Measurements from ENCODE around the gene GAGE12H. TPM values are rescaled to one million over a fixed set of nuclear protein-coding genes. Genes with fewer than 3 reads are reported as not detected.
"Not testable (repeated sequence)": the region's sequence is repeated elsewhere in the genome, so short reads cannot be mapped to it uniquely, and the experiment has no call there.

The GAGE12H gene
- polyA plus RNA-seq, 1 donor (not counting 4 experiments of a cell fraction or from before 2014, with no cell fraction given): not detected

- dilution Hi-C loops (cut with MboI; ENCODE audit: extremely low pct_ligation_motif_present, low sequenced_read_pairs); FAIRE-seq; H3K4me3 ChIP-seq (ENCODE audit: control insufficient read depth in 2 of 3, extremely low read depth in 1 of 3, insufficient read depth in 2 of 3, low read depth in 1 of 3, low read length in 3 of 3); H2AFZ ChIP-seq (ENCODE audit: control insufficient read depth, low read length); H3K79me2 ChIP-seq (ENCODE audit: control insufficient read depth, insufficient read depth, low read length); H3K36me3 ChIP-seq (ENCODE audit: control insufficient read depth in 2 of 2, extremely low read depth in 1 of 2, insufficient read depth in 2 of 2, low read length in 2 of 2); H3K9me1 ChIP-seq (ENCODE audit: control insufficient read depth, extremely low read depth, insufficient read depth, low read length); H3K27ac ChIP-seq (ENCODE audit: control insufficient read depth, insufficient read depth, low read length); H3K9me3 ChIP-seq (ENCODE audit: control insufficient read depth, low read depth, low read length); H3K9ac ChIP-seq (ENCODE audit: control insufficient read depth, extremely low read depth, insufficient read depth, low read length); H3K27me3 ChIP-seq (ENCODE audit: control insufficient read depth, extremely low read depth, insufficient read depth, low read length); DNase-seq (ENCODE audit: low read depth, low spot score); H3K4me1 ChIP-seq (ENCODE audit: control insufficient read depth, extremely low read depth, insufficient read depth, low read length); H3K4me2 ChIP-seq (ENCODE audit: control insufficient read depth, extremely low read depth, insufficient read depth, low read depth, low read length); H4K20me1 ChIP-seq (ENCODE audit: control insufficient read depth, extremely low read depth, insufficient read depth, low read length): not testable (repeated sequence)
These were observed 11.0 kb upstream of the GAGE12H start for GRCh38 chrX:49568728-49569127.

- H3K4me1 ChIP-seq (ENCODE audit: control insufficient read depth, extremely low read depth, insufficient read depth, low read length); H2AFZ ChIP-seq (ENCODE audit: control insufficient read depth, low read length); DNase-seq (ENCODE audit: low read depth, low spot score); H3K36me3 ChIP-seq (ENCODE audit: control insufficient read depth in 2 of 2, extremely low read depth in 1 of 2, insufficient read depth in 2 of 2, low read length in 2 of 2); H3K9me3 ChIP-seq (ENCODE audit: control insufficient read depth, low read depth, low read length); H3K79me2 ChIP-seq (ENCODE audit: control insufficient read depth, insufficient read depth, low read length); H4K20me1 ChIP-seq (ENCODE audit: control insufficient read depth, extremely low read depth, insufficient read depth, low read length); dilution Hi-C loops (cut with MboI; ENCODE audit: extremely low pct_ligation_motif_present, low sequenced_read_pairs); H3K27me3 ChIP-seq (ENCODE audit: control insufficient read depth, extremely low read depth, insufficient read depth, low read length); H3K9ac ChIP-seq (ENCODE audit: control insufficient read depth, extremely low read depth, insufficient read depth, low read length); H3K9me1 ChIP-seq (ENCODE audit: control insufficient read depth, extremely low read depth, insufficient read depth, low read length); H3K4me3 ChIP-seq (ENCODE audit: control insufficient read depth in 2 of 3, extremely low read depth in 1 of 3, insufficient read depth in 2 of 3, low read depth in 1 of 3, low read length in 3 of 3); H3K27ac ChIP-seq (ENCODE audit: control insufficient read depth, insufficient read depth, low read length); FAIRE-seq; H3K4me2 ChIP-seq (ENCODE audit: control insufficient read depth, extremely low read depth, insufficient read depth, low read depth, low read length): not testable (repeated sequence)
These were observed 10.6 kb upstream of the GAGE12H start for GRCh38 chrX:49569152-49569551.

GRCh38 chrX:49570100-49570499, 9.6 kb upstream of the GAGE12H start, which contains the start of gene GAGE12G:
GAGE12G (plus strand) TSS chrX:49570400; CDS start chrX:49571555, 1,155 bp downstream.
- H4K20me1 ChIP-seq (ENCODE audit: control insufficient read depth, extremely low read depth, insufficient read depth, low read length); dilution Hi-C loops (cut with MboI; ENCODE audit: extremely low pct_ligation_motif_present, low sequenced_read_pairs); H3K27me3 ChIP-seq (ENCODE audit: control insufficient read depth, extremely low read depth, insufficient read depth, low read length); H3K27ac ChIP-seq (ENCODE audit: control insufficient read depth, insufficient read depth, low read length); H3K4me1 ChIP-seq (ENCODE audit: control insufficient read depth, extremely low read depth, insufficient read depth, low read length); H2AFZ ChIP-seq (ENCODE audit: control insufficient read depth, low read length); H3K4me2 ChIP-seq (ENCODE audit: control insufficient read depth, extremely low read depth, insufficient read depth, low read depth, low read length); DNase-seq (ENCODE audit: low read depth, low spot score); H3K9me3 ChIP-seq (ENCODE audit: control insufficient read depth, low read depth, low read length); H3K36me3 ChIP-seq (ENCODE audit: control insufficient read depth in 2 of 2, extremely low read depth in 1 of 2, insufficient read depth in 2 of 2, low read length in 2 of 2); H3K9me1 ChIP-seq (ENCODE audit: control insufficient read depth, extremely low read depth, insufficient read depth, low read length); H3K4me3 ChIP-seq (ENCODE audit: control insufficient read depth in 2 of 3, extremely low read depth in 1 of 3, insufficient read depth in 2 of 3, low read depth in 1 of 3, low read length in 3 of 3); FAIRE-seq; H3K79me2 ChIP-seq (ENCODE audit: control insufficient read depth, insufficient read depth, low read length); H3K9ac ChIP-seq (ENCODE audit: control insufficient read depth, extremely low read depth, insufficient read depth, low read length): not testable (repeated sequence)

- H3K9me1 ChIP-seq (ENCODE audit: control insufficient read depth, extremely low read depth, insufficient read depth, low read length); H4K20me1 ChIP-seq (ENCODE audit: control insufficient read depth, extremely low read depth, insufficient read depth, low read length); H3K9ac ChIP-seq (ENCODE audit: control insufficient read depth, extremely low read depth, insufficient read depth, low read length); H3K4me2 ChIP-seq (ENCODE audit: control insufficient read depth, extremely low read depth, insufficient read depth, low read depth, low read length); H3K79me2 ChIP-seq (ENCODE audit: control insufficient read depth, insufficient read depth, low read length); FAIRE-seq; H3K27me3 ChIP-seq (ENCODE audit: control insufficient read depth, extremely low read depth, insufficient read depth, low read length); H3K36me3 ChIP-seq (ENCODE audit: control insufficient read depth in 2 of 2, extremely low read depth in 1 of 2, insufficient read depth in 2 of 2, low read length in 2 of 2); H3K4me3 ChIP-seq (ENCODE audit: control insufficient read depth in 2 of 3, extremely low read depth in 1 of 3, insufficient read depth in 2 of 3, low read depth in 1 of 3, low read length in 3 of 3); dilution Hi-C loops (cut with MboI; ENCODE audit: extremely low pct_ligation_motif_present, low sequenced_read_pairs); H3K9me3 ChIP-seq (ENCODE audit: control insufficient read depth, low read depth, low read length); DNase-seq (ENCODE audit: low read depth, low spot score); H2AFZ ChIP-seq (ENCODE audit: control insufficient read depth, low read length); H3K27ac ChIP-seq (ENCODE audit: control insufficient read depth, insufficient read depth, low read length); H3K4me1 ChIP-seq (ENCODE audit: control insufficient read depth, extremely low read depth, insufficient read depth, low read length): not testable (repeated sequence)
These were observed 9.4 kb downstream of the GAGE12H start, which contains the start of gene GAGE2A for GRCh38 chrX:49589196-49589595. GAGE2A (plus strand) TSS chrX:49589496; CDS start chrX:49590651, 1,155 bp downstream.

- H3K4me3 ChIP-seq (ENCODE audit: control insufficient read depth in 2 of 3, extremely low read depth in 1 of 3, insufficient read depth in 2 of 3, low read depth in 1 of 3, low read length in 3 of 3); H3K9ac ChIP-seq (ENCODE audit: control insufficient read depth, extremely low read depth, insufficient read depth, low read length); H3K27me3 ChIP-seq (ENCODE audit: control insufficient read depth, extremely low read depth, insufficient read depth, low read length); H3K4me2 ChIP-seq (ENCODE audit: control insufficient read depth, extremely low read depth, insufficient read depth, low read depth, low read length); dilution Hi-C loops (cut with MboI; ENCODE audit: extremely low pct_ligation_motif_present, low sequenced_read_pairs); H3K36me3 ChIP-seq (ENCODE audit: control insufficient read depth in 2 of 2, extremely low read depth in 1 of 2, insufficient read depth in 2 of 2, low read length in 2 of 2); H3K9me1 ChIP-seq (ENCODE audit: control insufficient read depth, extremely low read depth, insufficient read depth, low read length); FAIRE-seq; DNase-seq (ENCODE audit: low read depth, low spot score); H3K9me3 ChIP-seq (ENCODE audit: control insufficient read depth, low read depth, low read length); H3K27ac ChIP-seq (ENCODE audit: control insufficient read depth, insufficient read depth, low read length); H3K4me1 ChIP-seq (ENCODE audit: control insufficient read depth, extremely low read depth, insufficient read depth, low read length); H2AFZ ChIP-seq (ENCODE audit: control insufficient read depth, low read length); H4K20me1 ChIP-seq (ENCODE audit: control insufficient read depth, extremely low read depth, insufficient read depth, low read length); H3K79me2 ChIP-seq (ENCODE audit: control insufficient read depth, insufficient read depth, low read length): not testable (repeated sequence)
These were observed 10.2 kb downstream of the GAGE12H start for GRCh38 chrX:49589769-49590478.

All from keratinocyte (primary cell).